Suppressor macrophage treated with lipopolysaccharide for 4 hours (primary cell): ENCODE measurements around the gene GOLGA1.

ENCODE experiments used
- DNase-seq: peaks from one replicate; pipeline ENCODE4 v3.0.0-alpha.2; 2020

The GOLGA1 gene

GRCh38 chr9:124830593-124830992 is 110.3 kb downstream of the GOLGA1 start:
- DNase-seq, result no peak

GRCh38 chr9:124829334-124829669 is 111.6 kb downstream of the GOLGA1 start:
- no peak for DNase-seq

- no peak for DNase-seq
Measured at GRCh38 chr9:124828489-124829333, 112.2 kb downstream of the GOLGA1 start.
